HG03097 (cell line): ENCODE data around the gene TMEM240.
"Not testable (repeated sequence)": the region's sequence is repeated elsewhere in the genome, so short reads cannot be mapped to it uniquely, and the experiment has no call there.

Source experiments
- ATAC-seq: cut with Tn5 transposase; IDR thresholded peaks from one replicate; pipeline ENCODE4 v1.9.1; 2021; ENCODE audit not compliant: unreplicated experiment, low FRiP score

TMEM240 gene

DNA sequence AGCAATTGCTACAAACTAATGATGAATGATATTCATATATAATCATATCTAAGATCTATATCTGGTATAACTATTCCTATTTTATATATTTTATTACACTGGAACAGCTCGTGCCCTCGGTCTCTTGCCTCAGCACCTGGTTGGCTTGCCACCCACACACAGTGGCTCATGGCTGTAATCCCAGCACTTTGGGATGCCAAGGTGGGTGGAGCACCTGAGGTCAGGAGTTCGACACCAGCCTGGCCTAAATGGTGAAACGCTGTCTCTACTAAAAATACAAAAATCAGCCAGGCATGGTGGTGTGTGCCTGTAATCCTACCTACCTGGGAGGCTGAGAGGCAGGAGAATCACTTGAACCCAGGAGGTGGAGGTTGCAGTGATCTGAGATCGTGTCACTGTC is 34.6 kb downstream of the TMEM240 start:
- not testable (repeated sequence) for ATAC-seq

DNA sequence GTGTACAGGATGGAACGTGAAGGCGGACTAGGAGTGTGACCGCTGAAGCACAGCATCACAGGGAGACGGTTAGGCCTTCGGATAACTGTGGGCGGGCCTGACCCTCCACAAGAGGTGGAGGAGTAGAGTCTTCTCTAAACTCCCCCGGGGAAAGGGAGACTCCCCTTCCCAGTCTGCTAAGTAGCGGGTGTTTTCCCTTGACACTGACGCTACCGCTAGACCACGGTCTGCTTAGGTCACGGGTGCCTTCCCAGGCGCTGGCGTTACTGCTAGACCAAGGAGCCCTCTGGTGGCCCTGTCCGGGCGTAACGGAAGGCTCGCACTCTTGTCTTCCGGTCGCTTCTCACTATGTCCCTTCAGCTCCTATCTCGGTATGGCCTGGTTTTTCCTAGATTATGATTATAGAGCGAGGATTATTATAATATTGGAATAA is 35.0 kb downstream of the TMEM240 start:
- ATAC-seq, result not testable (repeated sequence)

DNA sequence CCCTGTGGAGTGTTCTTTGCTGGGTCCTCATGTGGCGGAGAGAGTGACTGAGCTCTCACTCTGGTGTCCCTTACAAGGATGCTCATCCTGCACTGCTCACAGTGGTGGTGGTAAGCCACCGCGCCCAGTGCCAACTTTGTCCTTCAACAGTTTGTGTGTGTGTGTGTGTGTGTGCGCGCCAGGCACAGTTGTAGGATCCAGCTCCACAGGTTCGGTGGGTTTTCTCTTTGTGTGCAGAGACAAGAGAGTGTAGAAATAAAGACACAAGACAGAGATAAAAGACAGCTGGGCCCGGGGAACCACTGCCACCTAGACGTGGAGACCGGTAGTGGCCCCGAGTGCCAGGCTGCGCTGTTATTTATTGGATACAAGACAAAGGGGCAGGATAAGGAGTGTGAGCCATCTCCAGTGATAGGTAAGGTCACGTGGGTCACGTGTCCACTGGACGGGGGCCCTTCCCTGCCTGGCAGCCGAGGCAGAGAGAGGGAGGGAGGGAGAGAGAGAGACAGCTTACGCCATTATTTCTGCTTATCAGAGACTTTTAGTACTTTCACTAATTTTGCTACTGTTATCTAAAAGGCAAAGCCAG is 35.6 kb downstream of the TMEM240 start:
- ATAC-seq, result not testable (repeated sequence)

DNA sequence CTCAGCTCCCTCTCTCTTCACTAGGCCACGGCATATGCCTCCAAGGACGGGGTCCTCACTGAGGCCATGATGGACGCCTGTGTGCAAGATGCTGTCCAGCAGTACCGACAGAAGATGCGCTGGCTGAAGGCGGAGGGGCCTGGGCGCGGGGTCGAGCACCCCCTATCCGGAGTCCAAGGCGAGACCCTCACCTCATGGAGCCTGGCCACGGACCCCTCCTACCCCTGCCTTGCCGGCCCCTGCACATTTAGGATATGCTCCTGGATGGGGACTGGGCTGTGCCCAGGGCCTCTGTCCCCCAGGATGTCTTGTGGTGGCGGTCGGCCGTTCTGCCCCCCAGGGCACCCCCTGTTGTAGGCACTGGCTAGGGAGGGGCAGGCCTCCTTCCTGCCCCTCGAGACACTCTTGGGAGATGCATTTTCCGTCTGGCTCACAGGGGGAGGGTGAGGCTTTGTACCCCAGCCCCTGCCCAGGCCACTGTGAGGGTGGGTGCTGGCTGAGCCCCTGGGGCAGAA is 44.9 kb downstream of the TMEM240 start:
- ATAC-seq, result not testable (repeated sequence)

DNA sequence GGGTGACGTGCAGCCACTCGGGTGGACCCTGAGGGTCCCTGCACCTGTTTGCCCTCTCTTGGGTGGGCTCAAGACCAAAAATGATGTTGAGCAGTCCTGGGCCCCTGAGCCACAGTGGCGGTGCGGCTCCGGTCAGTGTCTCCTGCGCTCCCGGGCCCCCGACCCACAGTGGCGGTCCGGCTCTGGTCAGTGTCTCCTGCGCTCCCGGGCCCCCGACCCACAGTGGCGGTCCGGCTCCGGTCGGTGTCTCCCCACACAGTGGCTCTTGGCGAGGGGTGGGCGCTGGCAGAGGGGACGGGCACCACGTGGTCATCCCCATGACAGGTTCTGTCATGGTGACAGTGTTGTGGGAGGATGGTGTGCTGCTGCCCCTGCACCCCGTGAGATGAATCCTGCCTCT is 46.1 kb downstream of the TMEM240 start:
- ATAC-seq, result not testable (repeated sequence)

DNA sequence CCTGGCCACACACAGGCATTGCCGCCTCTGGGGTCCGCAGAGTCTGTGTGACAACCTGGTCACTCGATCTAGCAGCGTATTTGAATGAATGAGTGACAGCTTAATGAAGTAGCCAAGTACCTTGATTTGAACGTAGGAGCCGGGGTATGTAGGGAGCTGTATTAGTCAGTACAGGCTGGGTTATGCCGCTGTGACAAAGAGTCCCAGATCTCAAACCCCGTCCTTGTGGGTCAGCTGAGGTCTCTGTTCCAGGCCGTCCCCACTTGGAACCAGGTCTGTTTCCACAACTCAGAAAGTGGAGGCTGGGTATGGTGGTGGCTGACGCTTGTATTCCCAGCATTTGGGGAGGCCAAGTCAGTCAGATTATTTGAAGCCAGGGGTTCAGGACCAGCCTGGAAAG is 48.8 kb downstream of the TMEM240 start:
- no peak for ATAC-seq

DNA sequence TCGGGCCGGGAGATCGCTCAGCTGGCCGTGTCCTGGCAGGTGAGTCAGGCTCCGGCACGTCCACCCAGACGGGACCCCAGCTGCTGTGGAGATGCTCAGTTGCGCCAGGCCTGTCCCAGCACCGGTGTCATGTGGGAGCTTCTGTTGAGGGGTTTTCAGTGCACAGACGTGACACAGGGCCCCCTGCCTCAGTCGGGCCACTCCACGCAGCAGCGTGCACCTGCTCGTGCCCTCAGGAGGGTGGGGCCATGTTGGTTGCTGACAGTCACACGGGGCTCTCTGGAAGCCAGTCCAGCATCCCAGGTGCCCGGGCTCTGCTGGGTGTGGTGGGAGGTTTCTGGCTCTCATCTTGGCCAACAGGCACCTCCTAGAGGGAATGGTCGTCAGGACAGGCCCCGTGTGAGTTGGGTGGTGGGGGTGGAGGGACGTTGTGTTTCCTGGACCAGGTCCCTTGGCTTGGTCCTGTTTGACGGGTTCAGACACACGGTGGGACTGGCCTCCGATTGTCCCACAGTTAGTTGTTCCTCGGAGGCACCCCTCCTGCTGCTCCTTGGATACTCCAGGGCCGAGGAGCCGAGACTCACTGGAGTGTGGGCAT is 49.7 kb downstream of the TMEM240 start:
- no peak for ATAC-seq

DNA sequence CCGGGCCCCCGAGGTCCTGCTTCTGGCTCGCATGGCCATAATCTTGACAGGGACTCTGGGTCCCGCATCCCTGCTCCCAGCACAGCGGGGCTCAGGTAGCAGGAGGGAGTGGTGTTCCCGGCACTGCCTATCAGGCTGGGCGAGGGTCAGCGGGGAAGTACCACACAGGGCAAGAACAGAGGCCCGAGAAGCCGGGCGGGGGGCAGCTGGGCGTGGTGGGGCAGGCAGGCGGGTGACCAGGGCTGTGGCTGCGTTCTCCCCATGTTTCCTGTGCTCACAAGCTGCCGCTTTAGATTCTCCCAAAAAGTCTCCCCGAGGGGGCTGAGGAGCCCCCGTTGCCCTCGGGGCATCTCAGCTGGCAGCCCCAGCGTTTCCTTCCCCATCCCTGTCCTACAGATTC is 50.6 kb downstream of the TMEM240 start:
- ATAC-seq, result no peak

DNA sequence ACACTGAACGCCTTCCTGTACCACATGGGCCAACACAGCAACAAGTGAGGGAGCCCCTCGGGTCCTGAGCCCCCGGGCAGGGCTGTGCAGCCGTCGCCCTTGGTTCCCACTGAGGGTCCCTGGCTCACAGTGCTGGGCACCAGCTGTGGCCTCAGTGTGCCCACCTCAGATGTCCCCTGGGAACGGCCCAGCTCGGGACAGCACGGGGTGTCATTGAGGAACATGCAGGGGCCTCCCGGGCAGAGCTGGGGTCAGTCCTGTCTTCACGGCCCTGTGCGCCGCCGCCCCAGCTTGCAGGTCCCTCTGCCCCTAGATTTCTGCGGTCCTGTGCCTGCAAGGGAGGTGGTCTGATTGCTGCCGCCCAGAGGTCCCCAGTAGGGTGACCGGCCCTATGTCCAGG is 51.2 kb downstream of the TMEM240 start:
- ATAC-seq, result no peak

DNA sequence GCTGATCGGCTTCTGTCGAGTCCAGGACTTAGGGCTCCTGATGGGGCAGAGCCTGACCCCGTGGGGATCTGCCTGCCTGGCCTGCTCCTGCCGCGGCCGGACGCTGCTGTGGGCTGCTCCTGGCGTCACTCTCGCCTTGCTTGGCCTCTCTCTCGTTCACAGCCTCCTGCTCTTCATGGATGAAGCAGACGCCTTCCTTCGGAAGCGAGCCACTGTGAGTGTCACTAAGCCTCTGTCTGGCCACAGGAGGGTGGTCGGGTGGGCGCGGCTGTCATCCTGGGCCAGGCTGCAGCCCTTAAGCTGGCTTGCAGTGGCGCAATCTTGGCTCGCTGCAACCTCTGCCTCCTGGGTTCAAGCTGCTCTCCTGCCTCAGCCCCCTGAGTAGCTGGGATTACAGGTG is 52.7 kb downstream of the TMEM240 start:
- no peak for ATAC-seq

DNA sequence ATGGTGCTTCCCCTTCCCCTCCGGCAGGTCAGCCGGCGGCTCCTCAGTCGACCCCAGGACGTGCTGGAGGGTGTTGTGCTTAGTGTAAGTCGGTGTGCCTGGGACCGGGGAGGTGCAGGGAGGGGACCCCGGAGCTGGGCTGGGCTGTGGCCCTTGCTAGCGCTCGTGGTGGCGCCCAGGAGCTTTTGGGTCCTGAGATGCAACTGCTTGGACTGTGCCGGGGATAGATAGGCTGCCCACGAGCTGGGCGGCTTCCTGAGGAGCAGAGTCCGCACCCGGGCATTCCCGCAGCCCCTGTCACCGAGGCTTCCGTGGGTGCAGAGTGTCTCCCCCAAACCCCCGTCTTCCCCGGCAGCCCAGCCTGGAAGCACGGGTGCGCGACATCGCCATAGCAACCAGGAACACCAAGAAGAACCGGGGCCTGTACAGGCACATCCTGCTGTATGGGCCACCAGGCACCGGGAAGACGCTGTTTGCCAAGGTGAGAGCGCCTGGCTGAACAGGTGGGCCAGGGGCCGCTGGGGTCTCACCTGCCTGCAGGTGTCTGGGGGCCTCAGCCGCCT is 54.6 kb downstream of the TMEM240 start:
- ATAC-seq, result not testable (repeated sequence)

DNA sequence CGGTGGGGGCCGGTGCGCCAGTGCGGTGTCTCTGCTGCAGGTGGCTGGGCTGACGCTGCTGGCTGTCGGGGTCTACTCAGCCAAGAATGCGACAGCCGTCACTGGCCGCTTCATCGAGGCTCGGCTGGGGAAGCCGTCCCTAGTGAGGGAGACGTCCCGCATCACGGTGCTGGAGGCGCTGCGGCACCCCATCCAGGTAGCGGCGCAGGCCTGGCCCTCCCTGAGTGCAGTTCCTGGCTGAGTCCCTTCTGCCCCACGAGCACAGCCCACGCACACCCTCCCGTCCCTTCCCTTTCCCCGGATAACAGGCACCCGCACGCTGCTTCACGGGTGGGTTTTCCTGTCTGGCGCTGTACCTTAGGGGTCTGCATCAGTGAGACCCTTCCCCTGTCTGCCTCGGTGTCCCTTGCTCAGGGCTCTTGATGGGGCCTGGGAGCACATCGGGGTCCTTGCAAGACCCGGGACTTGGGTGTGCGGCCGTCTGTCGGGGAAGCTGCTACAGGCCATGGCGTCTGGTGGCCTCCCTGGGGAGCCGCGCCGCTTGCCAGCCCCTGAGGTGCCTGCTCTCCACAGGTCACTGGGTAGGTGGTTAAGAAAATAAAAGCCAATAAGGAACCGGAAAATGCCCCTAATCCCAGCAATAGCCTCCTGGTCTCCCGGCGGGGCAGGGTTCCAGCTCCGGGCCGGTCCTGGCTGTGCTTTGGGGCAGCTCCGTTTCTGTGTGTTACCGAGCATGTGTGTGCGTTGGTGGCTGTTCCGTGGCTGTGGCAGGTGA is 55.3 kb downstream of the TMEM240 start:
- not testable (repeated sequence) for ATAC-seq
